Adrenal gland (tissue), 12 donors: Measurements from ENCODE around the gene DHDDS. TPM values are rescaled to one million over a fixed set of nuclear protein-coding genes. Genes with fewer than 3 reads are reported as not detected.

ENCODE experiments used
- DNase-seq, 7 donors: peaks; one replicate each; pipeline ENCODE4 v3.0.0-alpha.2; 2019 to 2020
- H3K27ac ChIP-seq, 5 donors: fragments of 200-600 bp; sonication (generic) in 4 of 5; 1 replicate in 3 of 5; 2 replicates in 2 of 5; pipeline versions ENCODE4 v1.5.1 to v1.8.0; 2016 to 2020; ENCODE audit warnings: mild to moderate bottlenecking in 1 of 5
- H3K27me3 ChIP-seq: fragments of 200-600 bp; 2 replicates; pipeline ENCODE4 v1.8.0; 2021
- H3K36me3 ChIP-seq, 2 donors: fragments of 200-600 bp; replicated peaks in 1 of 2; 1 replicate in 1 of 2; 2 replicates in 1 of 2; pipeline versions ENCODE4 v1.5.1 to v1.8.0; 2018 to 2022
- H3K4me1 ChIP-seq, 2 donors: fragments of 200-600 bp; replicated peaks in 1 of 2; 1 replicate in 1 of 2; 2 replicates in 1 of 2; pipeline versions ENCODE4 v1.5.1 to v1.8.0; 2018 to 2021
- H3K4me3 ChIP-seq, 4 donors: fragments of 200-600 bp; sonication (generic) in 3 of 4; one replicate each; pipeline ENCODE4 v1.5.1; 2016 to 2018
- H3K9me3 ChIP-seq, 3 donors: fragments of 200-600 bp; sonication (generic) in 1 of 3; replicated peaks in 1 of 3; 1 replicate in 2 of 3; 2 replicates in 1 of 3; pipeline versions ENCODE4 v1.5.1 to v1.8.0; 2016 to 2021
- CTCF ChIP-seq, 6 experiments: fragments of 450-650 bp in 4 of 6; fragments of 200-600 bp in 2 of 6; sonication (generic) in 1 of 6; IDR thresholded peaks; 1 replicate in 5 of 6; 2 replicates in 1 of 6; pipeline versions ENCODE4 v1.5.1 to v1.8.0; 2016 to 2021; ENCODE audit warnings: antibody characterized with exemption in 6 of 6, mild to moderate bottlenecking in 2 of 6, moderate library complexity in 1 of 6
- POLR2A ChIP-seq, 2 donors: fragments of 450-650 bp; IDR thresholded peaks; one replicate each; pipeline ENCODE4 v1.6.1; 2017; ENCODE audit warnings: antibody characterized with exemption in 2 of 2, mild to moderate bottlenecking in 2 of 2, moderate library complexity in 1 of 2
- WGBS, 4 donors: extraction: QIAGEN DNeasy Blood & Tissue Kit in 2 of 4; methylation state at CpG; one replicate each; pipeline versions ENCODE4 v1.1.5 to v1.1.7; 2013 to 2017; 5-methylcytosine and 5-hydroxymethylcytosine counted together
- intact Hi-C, 2 donors: fragments of 100-400 bp; cut with DNase I; formaldehyde crosslinking; loops; one replicate each; pipeline versions ENCODE4 v1.14.1 to v1.15.0; 2022 to 2023
- polyA plus RNA-seq, 3 donors: library from polyadenylated mRNA; stranded (reverse); fragments of 200-250 nt in 2 of 3; fragments of 350-450 nt in 1 of 3; fragmentation: Illumina TruSeq in 1 of 3; extraction: RNeasy Lipid Tissue Mini Kit (QIAGEN cat#74804) in 1 of 3; gene quantifications; one replicate each; pipeline ENCODE4 v1.2.3, GENCODE V29; 2013 to 2014
- total RNA-seq, 9 donors: library from RNA; depleted of rRNA in 4 of 9; stranded (reverse); fragments of >200 nt in 4 of 9; fragments of 120-200 nt in 1 of 9; fragmentation: NEBNext Ultra II Directional in 1 of 9; extraction: Animal tissue kit (Norgen Biotek cat#: 25700) in 1 of 9; gene quantifications; one replicate each; pipeline versions ENCODE4 v1.1.0 to v1.2.4, GENCODE V29; 2013 to 2023
- donor health status: healthy with polysubstance abuse.
- donor health status: Bipolar disorder and iron deficiency.
- donor health status: DM: yes; HTN: yes; CAD: no.
- donor health status: DM: no; HTN: no; CAD: no.
- donor health status: DM: no; HTN: no; CAD: no.
- donor health status: DM: yes; HTN: yes; CAD: no.

Gene DHDDS
- total and polyA plus RNA-seq, 12 donors = 24.0 to 77.2 (median 43.7) TPM

- no peaks in the 10 kb centered on the region for H3K27me3 ChIP-seq
- intact Hi-C loops = no loop called here
- H3K9me3 ChIP-seq = no peaks in the 10 kb centered on the region
- peaks cover 0 to 37% of the 10 kb centered on the region in 2 donors for H3K36me3 ChIP-seq
- H3K4me3 ChIP-seq = peak overlapping the region in 3 of 4 donors; percentile 63 to 95 (median 93)
- H3K27ac ChIP-seq = peak overlapping the region; percentile 97 to 100 (median 99)
- no peak for TF ChIP-seq CTCF (IDR thresholded peaks at IDR 0.05)
- TF ChIP-seq POLR2A (IDR thresholded peaks at IDR 0.05) = no peak
- WGBS, 4 donors = 0 to 1% (median 1%) methylated on average over 27 to 52 of the region's 52 CpGs
- peaks cover 19 to 52% of the 10 kb centered on the region in 2 donors for H3K4me1 ChIP-seq
- peak; percentile 64 to 89 (median 81) for DNase-seq
Measured at GRCh38 chr1:26471498-26472319, 39.6 kb downstream of the DHDDS start.

- no peaks in the 10 kb centered on the region for H3K9me3 ChIP-seq
- intact Hi-C loops = no loop called here
- peak within 1 kb of the TSS; percentile 63 to 95 (median 90) for H3K4me3 ChIP-seq
- peak in 1 of 2 donors; percentile 5 for TF ChIP-seq POLR2A (IDR thresholded peaks at IDR 0.05)
- peak in 1 of 6 experiments; percentile 1 for TF ChIP-seq CTCF (IDR thresholded peaks at IDR 0.05)
- peaks cover 19 to 52% of the 10 kb centered on the region in 2 donors for H3K4me1 ChIP-seq
- DNase-seq = peak; percentile 93 to 95 (median 94)
- H3K27me3 ChIP-seq = no peaks in the 10 kb centered on the region
- peaks cover 0 to 37% of the 10 kb centered on the region in 2 donors for H3K36me3 ChIP-seq
- 0% methylated on average over 21 to 69 of the region's 69 CpGs; no CpG with 5 or more reads in 1 of the 4 donors for WGBS, 4 donors
- H3K27ac ChIP-seq = peak within 1 kb of the TSS; percentile 97 to 100 (median 99)
Measured at GRCh38 chr1:26472320-26472900, 40.3 kb downstream of the DHDDS start, which contains the start of gene HMGN2. TSS of gene HMGN2 (plus strand) at chr1:26472440. CDS start at chr1:26472613, 173 bp downstream.

- no peaks in the 10 kb centered on the region for H3K9me3 ChIP-seq
- TF ChIP-seq CTCF (IDR thresholded peaks at IDR 0.05) (no peak), POLR2A (IDR thresholded peaks at IDR 0.05) (peak in 1 of 2 donors; percentile 69)
- H3K27ac ChIP-seq = peak overlapping the region; percentile 97 to 100 (median 99)
- H3K4me1 ChIP-seq = peaks cover 19 to 52% of the 10 kb centered on the region in 2 donors
- intact Hi-C loops = no loop called here
- H3K4me3 ChIP-seq = peak overlapping the region in 2 of 4 donors; percentile 93 to 95
- H3K27me3 ChIP-seq = no peaks in the 10 kb centered on the region
- H3K36me3 ChIP-seq = peaks cover 0 to 39% of the 10 kb centered on the region in 2 donors
- DNase-seq = peak; percentile 96 to 98 (median 97)
- 2 to 8% (median 4%) methylated on average over 27 to 71 of the region's 71 CpGs for WGBS, 4 donors
Measured at GRCh38 chr1:26472901-26473845, 41.1 kb downstream of the DHDDS start.
